Peyer's patch (tissue), 4 donors: Measurements from ENCODE around the gene TCF3. TPM values are rescaled to one million over a fixed set of nuclear protein-coding genes. Genes with fewer than 3 reads are reported as not detected.
A peak's percentile ranks its signal among the peaks of the same experiment; 100 is the strongest.
"Not testable (repeated sequence)": the region's sequence is repeated elsewhere in the genome, so short reads cannot be mapped to it uniquely, and the experiment has no call there.

Source experiments
- DNase-seq, 3 donors: peaks; one replicate each; pipeline ENCODE4 v3.0.0-alpha.2; 2017 to 2019
- H3K27ac ChIP-seq, 4 donors: fragments of 200-600 bp; sonication (generic); one replicate each; pipeline ENCODE4 v1.5.1; 2016 to 2019
- H3K27me3 ChIP-seq, 2 donors: fragments of 200-600 bp; sonication (generic); one replicate each; pipeline ENCODE4 v1.5.1; 2019
- H3K36me3 ChIP-seq, 3 donors: fragments of 200-600 bp; sonication (generic); one replicate each; pipeline ENCODE4 v1.5.1; 2016 to 2019
- H3K4me1 ChIP-seq, 4 donors: fragments of 200-600 bp; sonication (generic); one replicate each; pipeline ENCODE4 v1.5.1; 2016 to 2019
- H3K4me3 ChIP-seq, 4 donors: fragments of 200-600 bp; sonication (generic); 1 replicate in 3 of 4; 2 replicates in 1 of 4; pipeline ENCODE4 v1.5.1; 2016 to 2019; ENCODE audit warnings: mild to moderate bottlenecking in 1 of 4
- H3K9me3 ChIP-seq, 4 donors: fragments of 200-600 bp; sonication (generic); one replicate each; pipeline ENCODE4 v1.5.1; 2016 to 2019; ENCODE audit warnings: mild to moderate bottlenecking in 1 of 4
- CTCF ChIP-seq, 6 experiments: fragments of 450-650 bp in 4 of 6; fragments of 200-600 bp in 2 of 6; sonication (generic) in 1 of 6; IDR thresholded peaks; one replicate each; pipeline ENCODE4 v1.5.1; 2017 to 2019; ENCODE audit warnings: antibody characterized with exemption in 6 of 6, mild to moderate bottlenecking in 3 of 6, moderate library complexity in 1 of 6
- POLR2A ChIP-seq, 2 donors: fragments of 450-650 bp; IDR thresholded peaks; one replicate each; pipeline ENCODE4 v1.5.1; 2017; ENCODE audit warnings: antibody characterized with exemption in 2 of 2, mild to moderate bottlenecking in 2 of 2, moderate library complexity in 2 of 2
- total RNA-seq, 4 donors: library from RNA; depleted of rRNA; stranded (reverse); fragments of >200 nt; gene quantifications; one replicate each; pipeline ENCODE4 v1.1.0, GENCODE V29; 2016

Gene TCF3
- total RNA-seq, 4 donors from 2014 or later, result 49.2 to 112 (median 80.3) TPM

GRCh38 chr19:1691589-1692290 is 39.3 kb upstream of the TCF3 start:
- DNase-seq, result no peak
- Histone ChIP-seq H3K27me3 (no peaks in the 10 kb centered on the region), H3K4me1 (no peaks in the 10 kb centered on the region), H3K27ac (no peak overlapping the region), H3K9me3 (no peaks in the 10 kb centered on the region), H3K4me3 (no peak overlapping the region), H3K36me3 (no peaks in the 10 kb centered on the region)
- TF ChIP-seq CTCF (IDR thresholded peaks at IDR 0.05), result no peak
- no peak for TF ChIP-seq POLR2A (IDR thresholded peaks at IDR 0.05)

DNA sequence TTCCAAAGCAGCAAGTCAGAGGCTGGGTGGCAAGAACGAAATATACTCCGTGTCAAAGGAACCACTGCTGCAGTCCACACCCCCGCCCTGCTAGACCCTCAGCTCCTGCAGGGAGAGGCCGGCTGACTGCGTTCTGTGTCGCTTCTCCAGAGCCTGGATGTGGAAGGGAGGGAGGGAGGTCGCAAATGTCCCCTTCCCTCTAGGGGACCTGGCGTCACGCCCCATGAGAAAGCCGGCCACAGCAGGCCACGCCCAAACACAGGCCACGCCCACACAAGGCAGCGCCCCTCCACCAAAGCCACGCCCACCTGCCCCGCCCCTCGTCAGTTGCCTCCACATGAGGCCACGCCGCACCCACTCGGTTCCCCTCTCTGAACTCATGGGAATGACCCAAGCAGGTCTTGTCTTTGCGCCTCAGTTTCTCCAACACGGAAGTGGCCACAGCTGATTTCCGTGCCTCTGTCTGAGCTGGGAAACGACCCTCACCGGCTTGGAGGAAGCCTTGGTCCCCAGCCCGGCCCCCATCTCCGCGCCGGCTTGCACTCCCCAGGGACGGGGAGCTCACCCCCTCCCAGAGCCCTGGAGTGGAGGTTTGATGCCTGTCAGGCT is 38.4 kb upstream of the TCF3 start:
- peak in 2 of 3 donors; percentile 67 to 70 for DNase-seq
- H3K4me3 ChIP-seq, result no peak overlapping the region
- H3K36me3 ChIP-seq, result no peaks in the 10 kb centered on the region
- no peak overlapping the region for H3K27ac ChIP-seq
- no peaks in the 10 kb centered on the region for H3K27me3 ChIP-seq
- TF ChIP-seq POLR2A (IDR thresholded peaks at IDR 0.05) (no peak), CTCF (IDR thresholded peaks at IDR 0.05) (no peak)
- no peaks in the 10 kb centered on the region for H3K9me3 ChIP-seq
- no peaks in the 10 kb centered on the region for H3K4me1 ChIP-seq

DNA sequence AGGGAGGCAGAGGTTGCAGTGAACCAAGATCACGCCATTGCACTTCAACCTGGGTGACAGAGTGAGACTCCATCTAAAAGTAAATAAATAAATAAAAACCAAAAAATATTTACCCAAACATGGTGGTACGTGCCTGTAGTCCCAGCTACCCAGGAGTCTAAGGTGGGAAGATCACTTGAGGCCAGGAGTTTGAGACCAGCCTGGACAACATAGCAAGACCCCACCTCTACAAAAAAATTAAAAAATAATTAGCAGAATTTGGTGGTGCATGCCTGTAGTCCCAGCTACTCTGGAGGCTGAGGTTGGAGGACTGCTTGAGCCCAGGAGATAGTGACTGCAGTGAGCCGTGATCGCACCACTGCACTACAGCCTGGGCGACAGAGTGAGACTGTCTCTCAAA is 33.4 kb upstream of the TCF3 start:
- H3K4me1 ChIP-seq, H3K27ac ChIP-seq, H3K9me3 ChIP-seq, DNase-seq, H3K27me3 ChIP-seq, H3K4me3 ChIP-seq, H3K36me3 ChIP-seq: not testable (repeated sequence)

GRCh38 chr19:1685046-1685445 is 32.6 kb upstream of the TCF3 start:
- no peaks in the 10 kb centered on the region for H3K9me3 ChIP-seq
- no peak overlapping the region for H3K27ac ChIP-seq
- H3K36me3 ChIP-seq, result no peaks in the 10 kb centered on the region
- H3K4me1 ChIP-seq, result no peaks in the 10 kb centered on the region
- H3K27me3 ChIP-seq, result no peaks in the 10 kb centered on the region
- no peak for TF ChIP-seq POLR2A (IDR thresholded peaks at IDR 0.05)
- no peak for TF ChIP-seq CTCF (IDR thresholded peaks at IDR 0.05)
- H3K4me3 ChIP-seq, result no peak overlapping the region
- no peak for DNase-seq

- Histone ChIP-seq H3K36me3 (no peaks in the 10 kb centered on the region), H3K4me1 (no peaks in the 10 kb centered on the region), H3K4me3 (no peak overlapping the region), H3K27ac (no peak overlapping the region), H3K9me3 (no peaks in the 10 kb centered on the region), H3K27me3 (no peaks in the 10 kb centered on the region)
- DNase-seq, result no peak
- TF ChIP-seq POLR2A (IDR thresholded peaks at IDR 0.05), result no peak
- no peak for TF ChIP-seq CTCF (IDR thresholded peaks at IDR 0.05)
These were observed 32.1 kb upstream of the TCF3 start for GRCh38 chr19:1684573-1684912.

- no peak for DNase-seq
- H3K27ac ChIP-seq, result no peak overlapping the region
- no peaks in the 10 kb centered on the region for H3K4me1 ChIP-seq
- TF ChIP-seq POLR2A (IDR thresholded peaks at IDR 0.05) (no peak), CTCF (IDR thresholded peaks at IDR 0.05) (no peak)
- H3K9me3 ChIP-seq, result no peaks in the 10 kb centered on the region
- H3K4me3 ChIP-seq, result no peak overlapping the region
- no peaks in the 10 kb centered on the region for H3K36me3 ChIP-seq
- H3K27me3 ChIP-seq, result no peaks in the 10 kb centered on the region
These were observed 31.6 kb upstream of the TCF3 start for GRCh38 chr19:1683869-1684572.
